ENCODE data around the gene E2F2. TPM values are rescaled to one million over a fixed set of nuclear protein-coding genes. Genes with fewer than 3 reads are reported as not detected.
A peak's percentile ranks its signal among the peaks of the same experiment; 100 is the strongest.

Gene E2F2
- total RNA-seq, 1 experiment from 2014 or later, result 16.3 TPM

DNA sequence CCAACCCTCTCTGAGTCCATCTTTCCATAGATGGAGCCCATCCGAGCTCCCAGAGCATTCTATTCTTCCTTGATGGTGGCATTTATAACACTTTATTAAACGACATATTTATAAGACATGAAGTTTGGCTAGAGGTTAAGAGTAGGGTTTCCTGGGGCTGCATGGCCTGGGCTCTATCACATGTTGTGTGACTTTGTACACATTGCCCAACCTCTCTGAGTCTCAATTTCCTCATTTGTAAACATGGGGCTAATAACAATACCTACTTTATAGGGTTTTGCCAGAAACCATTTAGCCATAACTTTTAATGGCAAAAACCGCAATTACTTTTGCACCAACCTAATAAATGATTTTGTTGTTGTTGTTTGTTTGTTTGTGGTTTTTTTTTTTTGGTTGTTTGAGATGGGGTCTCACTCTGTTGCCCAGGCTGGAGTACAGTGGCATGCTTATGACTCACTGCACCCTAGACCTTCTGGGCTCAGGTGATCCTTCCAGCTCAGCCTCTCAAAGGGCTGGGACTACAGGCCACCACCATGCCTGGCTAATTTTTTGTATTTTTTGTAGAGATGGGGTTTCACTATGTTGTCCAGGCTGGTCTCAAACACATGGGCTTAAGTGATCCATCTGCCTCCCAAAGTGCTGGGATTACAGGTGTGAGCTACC lies 33.1 kb downstream of the E2F2 start:
- no peaks in the 10 kb centered on the region for H3K36me3 ChIP-seq (ENCODE audit: control insufficient read depth in 1 of 2, insufficient read depth in 2 of 2, low read length in 2 of 2)
- intact Hi-C loops (cut with micrococcal nuclease), result loop anchor here (1.0 kb wide), 1 partner anchor 42 kb away; no protein-coding TSS in a partner anchor
- H3K79me2 ChIP-seq (ENCODE audit: insufficient read depth, low read length), result no peaks in the 10 kb centered on the region
- no peaks in the 10 kb centered on the region for H3K27me3 ChIP-seq (ENCODE audit: insufficient read depth, low read length)
- peaks cover 0 to 3% of the 10 kb centered on the region in 2 experiments; a peak in 1 of 4 replicates for H3K4me1 ChIP-seq (ENCODE audit: control insufficient read depth in 1 of 2, insufficient read depth in 2 of 2, low read length in 2 of 2)
- POLR2A ChIA-PET, result interaction anchor here (0.9 to 1.4 kb wide), 8 partner anchors 10 to 153 kb away, joined by 3 to 9 read pairs (median 4); partner anchors contain the start of genes ASAP3 and E2F2
- H3K9ac ChIP-seq (ENCODE audit: low read length), result no peak overlapping the region
- no peaks in the 10 kb centered on the region for H3K9me2 ChIP-seq (ENCODE audit: insufficient read depth)
- CTCF ChIA-PET, result interaction anchor here (0.7 to 4.9 kb wide), 30 partner anchors 9 to 419 kb away, joined by 3 to 114 read pairs (median 6); partner anchors contain the start of genes ASAP3, E2F2 and RPL11
- TF ChIP-seq, protein P1, sequence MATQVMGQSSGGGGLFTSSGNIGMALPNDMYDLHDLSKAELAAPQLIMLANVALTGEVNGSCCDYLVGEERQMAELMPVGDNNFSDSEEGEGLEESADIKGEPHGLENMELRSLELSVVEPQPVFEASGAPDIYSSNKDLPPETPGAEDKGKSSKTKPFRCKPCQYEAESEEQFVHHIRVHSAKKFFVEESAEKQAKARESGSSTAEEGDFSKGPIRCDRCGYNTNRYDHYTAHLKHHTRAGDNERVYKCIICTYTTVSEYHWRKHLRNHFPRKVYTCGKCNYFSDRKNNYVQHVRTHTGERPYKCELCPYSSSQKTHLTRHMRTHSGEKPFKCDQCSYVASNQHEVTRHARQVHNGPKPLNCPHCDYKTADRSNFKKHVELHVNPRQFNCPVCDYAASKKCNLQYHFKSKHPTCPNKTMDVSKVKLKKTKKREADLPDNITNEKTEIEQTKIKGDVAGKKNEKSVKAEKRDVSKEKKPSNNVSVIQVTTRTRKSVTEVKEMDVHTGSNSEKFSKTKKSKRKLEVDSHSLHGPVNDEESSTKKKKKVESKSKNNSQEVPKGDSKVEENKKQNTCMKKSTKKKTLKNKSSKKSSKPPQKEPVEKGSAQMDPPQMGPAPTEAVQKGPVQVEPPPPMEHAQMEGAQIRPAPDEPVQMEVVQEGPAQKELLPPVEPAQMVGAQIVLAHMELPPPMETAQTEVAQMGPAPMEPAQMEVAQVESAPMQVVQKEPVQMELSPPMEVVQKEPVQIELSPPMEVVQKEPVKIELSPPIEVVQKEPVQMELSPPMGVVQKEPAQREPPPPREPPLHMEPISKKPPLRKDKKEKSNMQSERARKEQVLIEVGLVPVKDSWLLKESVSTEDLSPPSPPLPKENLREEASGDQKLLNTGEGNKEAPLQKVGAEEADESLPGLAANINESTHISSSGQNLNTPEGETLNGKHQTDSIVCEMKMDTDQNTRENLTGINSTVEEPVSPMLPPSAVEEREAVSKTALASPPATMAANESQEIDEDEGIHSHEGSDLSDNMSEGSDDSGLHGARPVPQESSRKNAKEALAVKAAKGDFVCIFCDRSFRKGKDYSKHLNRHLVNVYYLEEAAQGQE (IDR thresholded peaks at IDR 0.05; ENCODE audit: low read depth), result no peak
- TF ChIP-seq POLR2AphosphoS5 (IDR thresholded peaks at IDR 0.05; ENCODE audit: low read depth, low read length) (no peak), ZFX (IDR thresholded peaks at IDR 0.05) (no peak), EZH2phosphoT487 (IDR thresholded peaks at IDR 0.05; ENCODE audit: borderline replicate concordance) (no peak), EGR1 (IDR thresholded peaks at IDR 0.05; ENCODE audit: low read depth) (no peak), CBX3 (IDR thresholded peaks at IDR 0.05; ENCODE audit: low read depth) (no peak), RAD21 (IDR thresholded peaks at IDR 0.05; ENCODE audit: low read depth) (no peak), ELF1 (IDR thresholded peaks at IDR 0.05; ENCODE audit: borderline replicate concordance, low read depth) (no peak), FOSL1 (IDR thresholded peaks at IDR 0.05; ENCODE audit: low read depth) (no peak), SIN3A (IDR thresholded peaks at IDR 0.05; ENCODE audit: low read depth) (no peak), EZH2 (IDR thresholded peaks at IDR 0.05) (no peak), CEBPB (IDR thresholded peaks at IDR 0.05; ENCODE audit: low read depth) (no peak)
- TF ChIP-seq, protein P2, sequence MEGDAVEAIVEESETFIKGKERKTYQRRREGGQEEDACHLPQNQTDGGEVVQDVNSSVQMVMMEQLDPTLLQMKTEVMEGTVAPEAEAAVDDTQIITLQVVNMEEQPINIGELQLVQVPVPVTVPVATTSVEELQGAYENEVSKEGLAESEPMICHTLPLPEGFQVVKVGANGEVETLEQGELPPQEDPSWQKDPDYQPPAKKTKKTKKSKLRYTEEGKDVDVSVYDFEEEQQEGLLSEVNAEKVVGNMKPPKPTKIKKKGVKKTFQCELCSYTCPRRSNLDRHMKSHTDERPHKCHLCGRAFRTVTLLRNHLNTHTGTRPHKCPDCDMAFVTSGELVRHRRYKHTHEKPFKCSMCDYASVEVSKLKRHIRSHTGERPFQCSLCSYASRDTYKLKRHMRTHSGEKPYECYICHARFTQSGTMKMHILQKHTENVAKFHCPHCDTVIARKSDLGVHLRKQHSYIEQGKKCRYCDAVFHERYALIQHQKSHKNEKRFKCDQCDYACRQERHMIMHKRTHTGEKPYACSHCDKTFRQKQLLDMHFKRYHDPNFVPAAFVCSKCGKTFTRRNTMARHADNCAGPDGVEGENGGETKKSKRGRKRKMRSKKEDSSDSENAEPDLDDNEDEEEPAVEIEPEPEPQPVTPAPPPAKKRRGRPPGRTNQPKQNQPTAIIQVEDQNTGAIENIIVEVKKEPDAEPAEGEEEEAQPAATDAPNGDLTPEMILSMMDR (IDR thresholded peaks at IDR 0.05 in 2 of 3, conservative IDR thresholded peaks at IDR 0.05 in 1 of 3; ENCODE audit: borderline replicate concordance in 1 of 3, insufficient read depth in 1 of 3, low read depth in 2 of 3, low read length in 2 of 3), result no peak
- TF ChIP-seq, protein P3, sequence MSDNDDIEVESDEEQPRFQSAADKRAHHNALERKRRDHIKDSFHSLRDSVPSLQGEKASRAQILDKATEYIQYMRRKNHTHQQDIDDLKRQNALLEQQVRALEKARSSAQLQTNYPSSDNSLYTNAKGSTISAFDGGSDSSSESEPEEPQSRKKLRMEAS (IDR thresholded peaks at IDR 0.05), result no peak
- H3K4me2 ChIP-seq (ENCODE audit: low read length), result no peak overlapping the region
- no peak overlapping the region for H3K4me3 ChIP-seq (replicated peaks in 1 of 2; ENCODE audit: low read depth in 1 of 2, low read length in 2 of 2)
- no peak overlapping the region for H2AFZ ChIP-seq (ENCODE audit: low read depth, low read length, poor library complexity, severe bottlenecking)
- RAD21 ChIA-PET (ENCODE audit: low non-redundant PET in 1 of 2, low total read pairs in 2 of 2, uncharacterized antibody in 2 of 2, unreplicated experiment in 2 of 2), result interaction anchor here (0.6 to 2.3 kb wide), 8 partner anchors 30 to 139 kb away, joined by 3 to 31 read pairs (median 4); no protein-coding TSS in a partner anchor
- ATAC-seq, result no peak
- no TSS peak for BruUV-seq (replicated peaks)
- peak overlapping the region; percentile 27; the same call in 1 of the 2 replicates for H3K27ac ChIP-seq (ENCODE audit: low read depth, low read length)
- H3K9me3 ChIP-seq (ENCODE audit: control insufficient read depth in 1 of 2, insufficient read depth in 1 of 2, low read depth in 1 of 2, low read length in 2 of 2), result no peaks in the 10 kb centered on the region
- no peaks in the 10 kb centered on the region for H4K20me1 ChIP-seq (ENCODE audit: insufficient read depth)
- no peak for DNase-seq (ENCODE audit: low read depth, low spot score)

All from HCT116 (cell line).